ENCODE measurements around the gene GRK4.
"Not testable (repeated sequence)": the region's sequence is repeated elsewhere in the genome, so short reads cannot be mapped to it uniquely, and the experiment has no call there.

Gene GRK4

GRCh38 chr4:2958446-2958845, 4.9 kb upstream of the GRK4 start:
- DNase-seq (ENCODE audit: extremely low read depth in 1 of 2, low read depth in 1 of 2): no peak

GRCh38 chr4:2960450-2960849, 2.9 kb upstream of the GRK4 start:
- DNase-seq (ENCODE audit: extremely low read depth in 1 of 2, low read depth in 1 of 2): not testable (repeated sequence)

GRCh38 chr4:2961421-2961810, 2.0 kb upstream of the GRK4 start:
- DNase-seq (ENCODE audit: extremely low read depth in 1 of 2, low read depth in 1 of 2): no peak

- no peak for DNase-seq (ENCODE audit: extremely low read depth in 1 of 2, low read depth in 1 of 2)
Observed at GRCh38 chr4:2961811-2962441, 1.4 kb upstream of the GRK4 start.

GRCh38 chr4:2962614-2963174, 677 bp upstream of the GRK4 start:
- DNase-seq (ENCODE audit: extremely low read depth in 1 of 2, low read depth in 1 of 2): no peak

GRCh38 chr4:2963966-2964471, 648 bp downstream of the GRK4 start:
- DNase-seq (ENCODE audit: extremely low read depth in 1 of 2, low read depth in 1 of 2): no peak

- no peak for DNase-seq (ENCODE audit: extremely low read depth in 1 of 2, low read depth in 1 of 2)
Observed at GRCh38 chr4:2964706-2965258, 1.4 kb downstream of the GRK4 start.

- no peak for DNase-seq (ENCODE audit: extremely low read depth in 1 of 2, low read depth in 1 of 2)
Observed at GRCh38 chr4:2965262-2965661, 1.9 kb downstream of the GRK4 start.

- no peak for DNase-seq (ENCODE audit: extremely low read depth in 1 of 2, low read depth in 1 of 2)
Observed at GRCh38 chr4:2968381-2968780, 5.0 kb downstream of the GRK4 start.

- no peak for DNase-seq (ENCODE audit: extremely low read depth in 1 of 2, low read depth in 1 of 2)
Observed at GRCh38 chr4:2971275-2971674, 7.9 kb downstream of the GRK4 start.

GRCh38 chr4:2977211-2978088, 14.1 kb downstream of the GRK4 start:
- no peak for DNase-seq (ENCODE audit: extremely low read depth in 1 of 2, low read depth in 1 of 2)

- DNase-seq (ENCODE audit: extremely low read depth in 1 of 2, low read depth in 1 of 2): no peak
Observed at GRCh38 chr4:2981256-2981819, 18.0 kb downstream of the GRK4 start.

- no peak for DNase-seq (ENCODE audit: extremely low read depth in 1 of 2, low read depth in 1 of 2)
Observed at GRCh38 chr4:2982012-2982411, 18.6 kb downstream of the GRK4 start.

- not testable (repeated sequence) for DNase-seq (ENCODE audit: extremely low read depth in 1 of 2, low read depth in 1 of 2)
Observed at GRCh38 chr4:2983715-2984114, 20.3 kb downstream of the GRK4 start.

- DNase-seq (ENCODE audit: extremely low read depth in 1 of 2, low read depth in 1 of 2): no peak
Observed at GRCh38 chr4:2991243-2991642, 27.9 kb downstream of the GRK4 start.

GRCh38 chr4:2994917-2995316, 31.5 kb downstream of the GRK4 start:
- DNase-seq (ENCODE audit: extremely low read depth in 1 of 2, low read depth in 1 of 2): no peak

GRCh38 chr4:2995546-2996265, 32.3 kb downstream of the GRK4 start:
- no peak for DNase-seq (ENCODE audit: extremely low read depth in 1 of 2, low read depth in 1 of 2)

GRCh38 chr4:2996415-2996814, 33.0 kb downstream of the GRK4 start:
- DNase-seq (ENCODE audit: extremely low read depth in 1 of 2, low read depth in 1 of 2): no peak

GRCh38 chr4:3007724-3008123, 44.4 kb downstream of the GRK4 start:
- DNase-seq (ENCODE audit: extremely low read depth in 1 of 2, low read depth in 1 of 2): no peak

GRCh38 chr4:3009422-3009821, 46.1 kb downstream of the GRK4 start:
- no peak for DNase-seq (ENCODE audit: extremely low read depth in 1 of 2, low read depth in 1 of 2)

- no peak for DNase-seq (ENCODE audit: extremely low read depth in 1 of 2, low read depth in 1 of 2)
Observed at GRCh38 chr4:3010577-3010976, 47.2 kb downstream of the GRK4 start.

All from activated CD8-positive, alpha-beta memory T cell treated with anti-CD3 and anti-CD28 coated beads for 1 hour (primary cell).